T1000 (cell line): ENCODE results near the gene ZNF827.

ENCODE experiments used
- DNase-seq: peaks from one replicate; lab custom pipeline; 2025; ENCODE audit warnings: mixed read lengths; lab: John Stamatoyannopoulos, UW

Gene ZNF827

GRCh38 chr4:145933134-145933533 is 5.5 kb downstream of the ZNF827 start:
- no peak for DNase-seq

- DNase-seq, result no peak
Observed at GRCh38 chr4:145931403-145931802, 7.2 kb downstream of the ZNF827 start.

GRCh38 chr4:145930592-145930991 is 8.0 kb downstream of the ZNF827 start:
- no peak for DNase-seq

- no peak for DNase-seq
Observed at GRCh38 chr4:145929415-145930178, 9.0 kb downstream of the ZNF827 start.

- DNase-seq, result no peak
Observed at GRCh38 chr4:145928748-145929147, 9.9 kb downstream of the ZNF827 start.

GRCh38 chr4:145927030-145927429 is 11.6 kb downstream of the ZNF827 start:
- no peak for DNase-seq

GRCh38 chr4:145921231-145921630 is 17.4 kb downstream of the ZNF827 start:
- no peak for DNase-seq

GRCh38 chr4:145920205-145920604 is 18.4 kb downstream of the ZNF827 start:
- DNase-seq, result no peak

GRCh38 chr4:145912376-145912775 is 26.2 kb downstream of the ZNF827 start:
- DNase-seq, result no peak

GRCh38 chr4:145909773-145910172 is 28.9 kb downstream of the ZNF827 start:
- no peak for DNase-seq

- peak; percentile 2 for DNase-seq
Observed at GRCh38 chr4:145909281-145909715, 29.3 kb downstream of the ZNF827 start.

- no peak for DNase-seq
Observed at GRCh38 chr4:145907812-145908211, 30.8 kb downstream of the ZNF827 start.

GRCh38 chr4:145907390-145907789 is 31.2 kb downstream of the ZNF827 start:
- no peak for DNase-seq

- no peak for DNase-seq
Observed at GRCh38 chr4:145904413-145905177, 34.0 kb downstream of the ZNF827 start.

GRCh38 chr4:145902522-145902921 is 36.1 kb downstream of the ZNF827 start:
- DNase-seq, result no peak

GRCh38 chr4:145899886-145900460 is 38.6 kb downstream of the ZNF827 start:
- no peak for DNase-seq

- DNase-seq, result no peak
Observed at GRCh38 chr4:145898926-145899531, 39.6 kb downstream of the ZNF827 start.

GRCh38 chr4:145898466-145898865 is 40.2 kb downstream of the ZNF827 start:
- no peak for DNase-seq

- no peak for DNase-seq
Observed at GRCh38 chr4:145895056-145895455, 43.6 kb downstream of the ZNF827 start.

- no peak for DNase-seq
Observed at GRCh38 chr4:145891958-145892357, 46.7 kb downstream of the ZNF827 start.

GRCh38 chr4:145890689-145891088 is 47.9 kb downstream of the ZNF827 start:
- DNase-seq, result no peak

- DNase-seq, result no peak
Observed at GRCh38 chr4:145888393-145888792, 50.2 kb downstream of the ZNF827 start.
